Loucy (cell line): Measurements from ENCODE around the gene MINK1.

ENCODE experiments used
- CTCF ChIP-seq: fragments of 200-600 bp; sonication (generic); conservative IDR thresholded peaks from 2 replicates; pipeline ENCODE4 v1.5.1; 2014; ENCODE audit warnings: mild to moderate bottlenecking, antibody characterized with exemption, low read length
- EZH2phosphoT487 ChIP-seq: fragments of 200-600 bp; IDR thresholded peaks from 2 replicates; pipeline ENCODE4 v1.6.1; 2018; ENCODE audit warnings: antibody characterized with exemption, mild to moderate bottlenecking, moderate library complexity, borderline replicate concordance

GRCh38 chr17:4812690-4813089, 20.4 kb upstream of the MINK1 start:
- TF ChIP-seq CTCF, result no peak
- no peak for TF ChIP-seq EZH2phosphoT487
